K562 (cell line): Measurements from ENCODE around the gene DNAAF8. TPM values are rescaled to one million over a fixed set of nuclear protein-coding genes. Genes with fewer than 3 reads are reported as not detected.

Experiments used
- ATF1 ChIP-seq, 2 experiments: fragments of 450-650 bp in 1 of 2; IDR thresholded peaks; 2 replicates each; pipeline ENCODE4 v1.6.1; 2016; ENCODE audit warnings: missing compliant biosample characterization in 1 of 2, missing genetic modification characterization in 1 of 2
- EHMT2 ChIP-seq: fragments of 450-650 bp; IDR thresholded peaks from 2 replicates; pipeline ENCODE4 v1.6.1; 2018; ENCODE audit warnings: antibody characterized with exemption
- MAZ ChIP-seq, 2 experiments: fragments of 450-650 bp in 1 of 2; sonication (generic) in 1 of 2; formaldehyde crosslinking; IDR thresholded peaks in 1 of 2; conservative IDR thresholded peaks in 1 of 2; 2 replicates each; pipeline versions ENCODE4 v1.4.0 to v1.5.0; 2020; ENCODE audit warnings: mild to moderate bottlenecking in 1 of 2, missing genetic modification reagents in 1 of 2
- MBD1 ChIP-seq: fragments of 250-450 bp; sonication (Bioruptor Pico); IDR thresholded peaks from 2 replicates; pipeline ENCODE4 v1.8.0; 2022; ENCODE audit warnings: inconsistent platforms
- MECOM ChIP-seq: fragments of 250-450 bp; sonication (Bioruptor Pico); IDR thresholded peaks from 2 replicates; pipeline ENCODE4 v1.8.0; 2022; ENCODE audit warnings: inconsistent platforms
- TAF7 ChIP-seq: fragments of 450-650 bp; IDR thresholded peaks from 2 replicates; pipeline ENCODE4 v1.6.1; 2016; ENCODE audit warnings: missing genetic modification characterization, missing compliant biosample characterization
- ZBTB40 ChIP-seq, 2 experiments: fragments of 450-650 bp in 1 of 2; sonication (generic) in 1 of 2; formaldehyde crosslinking in 1 of 2; IDR thresholded peaks; 2 replicates each; pipeline versions ENCODE4 v1.7.1 to v1.9.0; 2016 to 2022; ENCODE audit warnings: inconsistent platforms in 1 of 2, mild to moderate bottlenecking in 1 of 2, missing genetic modification reagents in 1 of 2
- ZBTB9 ChIP-seq: fragments of 450-650 bp; formaldehyde crosslinking; IDR thresholded peaks from 2 replicates; pipeline ENCODE4 v1.4.0; 2020; ENCODE audit warnings: mild to moderate bottlenecking, moderate library complexity
- ZNF232 ChIP-seq: sonication (generic); formaldehyde crosslinking; IDR thresholded peaks from 2 replicates; pipeline ENCODE4 v1.8.0; 2022; ENCODE audit warnings: mild to moderate bottlenecking, missing genetic modification reagents
- ZNF395 ChIP-seq: fragments of 200-800 bp; sonication (Bioruptor generic); IDR thresholded peaks from 2 replicates; pipeline ENCODE4 v1.6.1; 2017; ENCODE audit warnings: missing genetic modification characterization, missing compliant biosample characterization
- polyA plus RNA-seq, 8 experiments: library from polyadenylated mRNA; depleted of rRNA in 4 of 8; stranded (reverse) in 5 of 8; unstranded in 3 of 8; fragments of >200 nt; fragmentation: Nextera tagmentation in 2 of 8; fragmentation: Illumina TruSeq in 1 of 8; extraction: Ambion mirVana in 2 of 8; extraction: Trizol in 1 of 8; gene quantifications; 2 replicates each; pipeline versions ENCODE4 v1.2.1 to v1.2.3, GENCODE V29; 2011 to 2014; ENCODE audit warnings: inconsistent platforms in 1 of 8, missing spikeins in 1 of 8
- total RNA-seq, 7 experiments: library from RNA; depleted of rRNA in 6 of 7; stranded (reverse); fragments of >200 nt in 6 of 7; fragmentation: Illumina TruSeq in 2 of 7; extraction: Trizol in 2 of 7; gene quantifications; 2 replicates each; pipeline versions ENCODE4 v1.2.1 to v1.2.3, GENCODE V29; 2011 to 2021; ENCODE audit warnings: low replicate concordance in 1 of 7

Gene DNAAF8
- total and polyA plus RNA-seq, 9 of the 15 experiments (the other 6 are each of a cell fraction or from before 2014, with no cell fraction given), result 0.04 to 0.12 (median 0.10) TPM; not detected in 6

- TF ChIP-seq MBD1 (CRISPR knock-in tag) (no peak), ZBTB40 (IDR thresholded peaks at IDR 0.05) (peak; percentile 93), ZBTB40 (CRISPR knock-in tag; IDR thresholded peaks at IDR 0.05) (no peak), ZNF232 (CRISPR knock-in tag) (no peak), TAF7 (tag) (no peak), ATF1 (CRISPR knock-in tag; IDR thresholded peaks at IDR 0.05) (no peak), ATF1 (tag; IDR thresholded peaks at IDR 0.05) (peak; percentile 66), ZBTB9 (CRISPR knock-in tag) (no peak), ZNF395 (CRISPR knock-in tag) (no peak), EHMT2 (no peak), MAZ (CRISPR knock-in tag; conservative IDR thresholded peaks at IDR 0.05 in 1 of 2, IDR thresholded peaks at IDR 0.05 in 1 of 2) (peak; percentile 39 to 60; a peak in 1 of 4 replicates), MECOM (CRISPR knock-in tag) (no peak)
Measured at GRCh38 chr16:4768549-4769305, 34.4 kb downstream of the DNAAF8 start (continued).
